Testis (tissue), 2 donors: Measurements from ENCODE around the gene HAGH.

Experiments used
- POLR2A ChIP-seq: fragments of 450-650 bp; IDR thresholded peaks from one replicate; pipeline ENCODE4 v1.6.1; 2017; ENCODE audit warnings: antibody characterized with exemption, mild to moderate bottlenecking, moderate library complexity
- TF ChIP-seq, protein P1 (sequence below), 3 experiments: fragments of 450-650 bp in 2 of 3; fragments of 200-600 bp in 1 of 3; sonication (generic) in 1 of 3; IDR thresholded peaks; one replicate each; pipeline ENCODE4 v1.5.1; 2016 to 2019; ENCODE audit warnings: antibody characterized with exemption in 3 of 3, mild to moderate bottlenecking in 2 of 3, moderate library complexity in 1 of 3

DNA sequence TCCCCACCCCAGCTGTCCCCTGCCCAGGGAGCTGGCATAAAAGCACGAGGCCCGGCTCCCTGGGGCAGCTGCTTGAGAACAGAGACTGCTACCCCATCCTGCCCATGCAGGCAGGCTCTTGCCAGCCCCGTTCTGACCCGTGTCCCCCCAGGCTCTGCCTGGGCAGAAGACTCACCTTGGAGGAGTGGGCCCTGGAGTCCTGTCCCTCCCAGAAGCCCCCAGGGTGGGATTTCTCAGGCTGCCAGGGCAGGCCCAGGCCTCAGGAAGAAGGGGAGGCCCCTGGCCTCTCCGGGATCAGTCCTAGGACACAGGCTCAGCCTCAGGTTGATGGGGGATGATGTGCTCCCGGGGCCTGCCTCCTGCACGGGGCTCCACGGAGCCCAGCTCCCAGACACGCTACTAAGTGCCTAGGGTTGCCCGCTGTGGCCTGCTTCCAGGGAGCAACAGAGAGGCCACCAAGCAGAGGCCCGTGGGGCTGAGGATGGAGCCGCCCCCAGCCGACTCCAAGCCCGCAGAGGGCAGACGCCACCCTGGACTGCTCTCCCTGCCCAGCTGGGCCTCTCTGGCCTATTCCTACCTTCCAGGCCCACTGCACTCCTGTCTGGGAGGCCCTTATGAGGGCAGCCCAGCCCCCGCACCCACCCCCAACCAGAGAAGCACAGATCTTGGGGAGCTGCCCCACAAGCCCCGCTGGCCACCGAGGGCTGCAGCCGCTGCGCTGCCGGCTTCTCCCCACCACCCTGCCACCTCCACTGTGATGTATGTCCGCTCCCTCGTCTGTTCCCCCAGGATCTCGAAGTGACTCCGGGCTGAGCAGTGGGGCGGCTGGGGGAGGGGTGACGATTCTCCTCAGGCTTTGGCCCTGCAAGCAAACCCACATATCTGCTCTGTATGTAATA lies 57.0 kb downstream of the HAGH start:
- TF ChIP-seq, protein P1, sequence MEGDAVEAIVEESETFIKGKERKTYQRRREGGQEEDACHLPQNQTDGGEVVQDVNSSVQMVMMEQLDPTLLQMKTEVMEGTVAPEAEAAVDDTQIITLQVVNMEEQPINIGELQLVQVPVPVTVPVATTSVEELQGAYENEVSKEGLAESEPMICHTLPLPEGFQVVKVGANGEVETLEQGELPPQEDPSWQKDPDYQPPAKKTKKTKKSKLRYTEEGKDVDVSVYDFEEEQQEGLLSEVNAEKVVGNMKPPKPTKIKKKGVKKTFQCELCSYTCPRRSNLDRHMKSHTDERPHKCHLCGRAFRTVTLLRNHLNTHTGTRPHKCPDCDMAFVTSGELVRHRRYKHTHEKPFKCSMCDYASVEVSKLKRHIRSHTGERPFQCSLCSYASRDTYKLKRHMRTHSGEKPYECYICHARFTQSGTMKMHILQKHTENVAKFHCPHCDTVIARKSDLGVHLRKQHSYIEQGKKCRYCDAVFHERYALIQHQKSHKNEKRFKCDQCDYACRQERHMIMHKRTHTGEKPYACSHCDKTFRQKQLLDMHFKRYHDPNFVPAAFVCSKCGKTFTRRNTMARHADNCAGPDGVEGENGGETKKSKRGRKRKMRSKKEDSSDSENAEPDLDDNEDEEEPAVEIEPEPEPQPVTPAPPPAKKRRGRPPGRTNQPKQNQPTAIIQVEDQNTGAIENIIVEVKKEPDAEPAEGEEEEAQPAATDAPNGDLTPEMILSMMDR (IDR thresholded peaks at IDR 0.05): no peak
- TF ChIP-seq POLR2A: no peak
